Measurements from ENCODE around the gene MATR3.
"Not testable (repeated sequence)": the region's sequence is repeated elsewhere in the genome, so short reads cannot be mapped to it uniquely, and the experiment has no call there.

Gene MATR3

DNA sequence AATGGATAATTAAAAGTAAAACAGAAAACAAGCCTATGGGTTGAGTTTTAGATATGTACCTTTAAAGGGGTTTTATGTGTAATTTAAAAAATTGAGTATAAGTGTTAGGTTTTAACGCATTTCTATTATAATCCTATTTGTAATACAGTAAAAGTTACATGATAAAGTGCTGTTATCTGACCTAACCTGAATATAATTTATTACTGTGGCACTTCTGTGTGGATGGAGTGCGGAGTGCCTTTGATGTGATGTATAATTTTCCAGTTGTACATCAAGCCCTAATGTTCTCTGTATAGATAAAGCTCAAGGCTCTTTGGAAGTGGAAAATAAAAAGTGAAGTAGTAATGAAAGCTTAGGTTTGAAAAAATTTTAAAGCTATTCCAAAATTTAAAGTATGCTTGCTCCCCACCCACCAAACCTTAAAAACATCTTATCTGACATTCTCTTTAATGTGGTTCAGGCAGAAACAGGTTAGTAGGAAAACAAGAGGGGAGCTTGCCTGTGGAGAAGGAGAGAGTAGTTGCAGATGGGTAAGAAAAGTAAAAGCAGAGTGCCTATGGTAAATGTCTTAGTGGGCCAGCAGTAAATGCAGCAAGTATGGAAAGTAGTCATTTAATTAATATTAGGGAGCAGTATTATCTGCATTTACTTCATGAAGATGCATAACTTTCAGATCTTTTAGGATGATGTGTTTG is 4.0 kb downstream of the MATR3 start:
- no peak for DNase-seq (ENCODE audit: low read depth)

DNA sequence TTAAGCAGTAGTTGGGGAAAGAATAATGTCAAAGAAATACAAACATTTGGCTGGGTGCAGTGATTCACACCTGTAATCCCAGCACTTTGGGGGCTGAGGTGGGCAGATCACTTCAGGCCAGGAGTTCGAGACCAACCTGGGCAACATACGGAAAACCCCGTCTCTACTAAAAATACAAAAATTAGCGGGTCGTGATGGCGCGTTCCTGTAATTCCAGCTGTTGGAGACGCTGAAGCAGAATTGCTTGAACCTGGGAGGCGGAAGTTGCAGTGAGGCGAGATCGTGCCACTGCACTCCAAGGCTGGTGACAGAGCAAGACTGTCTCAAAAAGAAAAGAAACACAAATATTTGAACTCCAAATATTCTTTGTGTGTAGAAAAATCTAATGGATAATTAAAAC is 4.7 kb downstream of the MATR3 start:
- DNase-seq (ENCODE audit: low read depth), result no peak

DNA sequence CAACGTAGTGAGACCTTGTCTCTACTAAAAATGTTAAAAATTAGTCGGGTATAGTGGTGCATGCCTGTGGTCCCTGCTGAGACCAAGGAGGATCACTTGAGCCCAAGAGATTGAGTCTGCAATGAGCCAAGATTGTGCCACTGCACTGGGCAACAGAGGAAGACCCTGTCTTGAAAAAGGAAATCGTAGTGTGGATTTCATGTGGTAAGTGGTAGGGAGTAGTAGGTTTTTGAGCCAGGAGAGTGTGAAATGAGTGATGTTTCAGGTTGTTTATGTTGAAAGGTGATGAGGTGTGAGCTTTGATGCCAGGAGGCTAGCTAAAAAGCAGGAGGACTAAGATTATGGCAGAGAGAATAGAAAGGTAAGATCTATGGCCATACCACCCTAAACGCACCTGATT is 5.9 kb downstream of the MATR3 start:
- DNase-seq (ENCODE audit: low read depth), result no peak

DNA sequence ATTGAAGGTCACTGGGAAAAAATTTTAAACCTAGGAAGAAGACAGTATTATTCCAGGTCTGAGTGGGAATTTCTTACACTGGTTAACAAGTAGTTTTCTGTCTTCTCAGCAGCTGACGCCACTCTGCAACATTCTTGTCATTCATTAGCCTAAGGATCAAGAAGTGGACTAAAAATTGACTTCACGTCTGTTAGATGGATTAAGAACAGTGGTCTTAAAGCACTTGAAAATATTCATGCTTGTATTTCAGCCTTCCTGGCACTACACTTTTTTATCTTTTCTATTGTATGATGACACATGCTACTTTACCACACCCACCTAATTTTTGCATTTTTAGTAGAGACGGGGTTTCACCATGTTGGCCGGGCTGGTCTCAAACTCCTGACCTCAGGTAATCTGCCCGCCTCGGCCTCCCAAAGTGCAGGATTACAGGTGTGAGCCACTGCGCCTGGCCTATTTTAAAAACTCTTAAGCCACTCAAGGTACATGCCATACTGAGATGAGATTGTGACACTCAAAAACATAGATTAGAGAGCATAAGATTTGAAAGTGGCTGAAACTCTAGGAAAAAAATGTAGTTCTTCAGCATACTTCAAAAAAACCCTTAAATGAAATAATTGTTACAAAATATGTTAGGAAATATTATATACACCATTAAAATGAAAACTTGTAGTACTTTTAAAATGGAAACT is 8.4 kb downstream of the MATR3 start:
- DNase-seq (ENCODE audit: low read depth), result no peak

GRCh38 chr5:139304391-139305324 is 11.1 kb downstream of the MATR3 start:
- no peak for DNase-seq (ENCODE audit: low read depth)

- DNase-seq (ENCODE audit: low read depth), result no peak
Observed at GRCh38 chr5:139306197-139306596, 12.7 kb downstream of the MATR3 start.

- no peak for DNase-seq (ENCODE audit: low read depth)
Observed at GRCh38 chr5:139306628-139307379, 13.3 kb downstream of the MATR3 start.

DNA sequence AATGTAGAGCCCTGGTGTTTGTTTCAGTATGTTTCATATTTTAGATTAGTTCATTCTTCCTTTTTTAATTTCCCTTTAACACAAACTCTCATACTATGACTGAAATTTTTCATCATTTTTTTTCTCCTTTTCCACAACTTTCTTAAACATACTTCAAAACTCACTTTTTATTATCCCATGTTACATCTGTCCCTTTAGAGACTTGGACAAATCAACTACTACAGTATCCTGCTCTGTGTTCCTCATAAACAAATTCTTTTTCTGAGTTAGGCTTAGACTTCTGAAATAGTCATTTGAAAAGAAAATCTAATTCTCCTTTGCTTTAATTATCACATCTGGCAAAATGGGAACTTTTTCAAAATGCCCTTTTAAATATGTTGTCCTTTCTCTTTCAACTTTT is 15.3 kb downstream of the MATR3 start:
- DNase-seq (ENCODE audit: low read depth), result no peak

GRCh38 chr5:139310715-139311186 is 17.2 kb downstream of the MATR3 start:
- not testable (repeated sequence) for DNase-seq (ENCODE audit: low read depth)

DNA sequence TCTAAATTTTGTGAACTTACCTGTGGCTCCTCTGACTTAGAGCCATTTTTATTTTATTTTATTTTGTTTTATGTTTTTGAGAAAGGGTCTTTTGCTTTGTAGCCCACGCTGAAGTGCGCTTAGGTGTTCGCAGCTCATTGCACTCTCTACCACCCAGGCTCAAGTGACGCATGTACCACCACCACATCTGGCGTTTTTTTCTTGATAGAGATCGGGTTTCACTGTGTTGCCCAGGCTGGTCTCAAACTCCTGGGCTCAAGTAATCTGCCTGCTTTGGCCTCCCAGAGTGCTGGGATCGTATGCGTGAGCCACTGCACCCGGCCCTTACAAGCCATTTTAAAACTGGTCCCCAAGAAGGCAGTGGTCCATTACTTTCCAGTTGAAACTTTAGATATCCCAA is 18.5 kb downstream of the MATR3 start:
- DNase-seq (ENCODE audit: low read depth), result no peak

GRCh38 chr5:139314276-139314675 is 20.7 kb downstream of the MATR3 start:
- no peak for DNase-seq (ENCODE audit: low read depth)

DNA sequence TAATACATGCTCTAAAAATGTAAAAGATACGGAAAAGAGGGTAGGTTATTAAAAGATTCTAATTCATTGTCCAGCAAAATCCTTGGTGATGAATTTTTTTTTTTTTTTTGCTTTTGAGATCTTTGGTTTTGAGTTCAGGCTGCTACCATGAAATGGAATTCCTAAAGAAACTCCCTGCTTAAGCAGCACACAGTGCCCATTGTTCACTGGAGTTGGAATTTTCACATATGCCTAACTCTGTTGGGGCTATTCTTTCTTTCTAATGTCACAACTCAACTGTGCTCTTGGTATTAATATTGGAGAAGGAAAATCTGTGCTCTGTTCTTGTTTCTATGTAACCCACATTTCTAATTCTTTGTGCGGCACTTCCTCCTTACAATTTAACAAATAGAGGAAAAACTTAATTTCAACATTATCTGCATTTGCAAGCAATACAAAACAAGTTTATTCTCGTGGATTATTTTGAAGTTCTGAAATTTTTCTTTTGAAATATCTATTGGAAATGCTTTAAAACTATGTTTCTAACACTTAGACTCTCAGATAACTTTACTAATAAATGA is 21.6 kb downstream of the MATR3 start:
- no peak for DNase-seq (ENCODE audit: low read depth)

DNA sequence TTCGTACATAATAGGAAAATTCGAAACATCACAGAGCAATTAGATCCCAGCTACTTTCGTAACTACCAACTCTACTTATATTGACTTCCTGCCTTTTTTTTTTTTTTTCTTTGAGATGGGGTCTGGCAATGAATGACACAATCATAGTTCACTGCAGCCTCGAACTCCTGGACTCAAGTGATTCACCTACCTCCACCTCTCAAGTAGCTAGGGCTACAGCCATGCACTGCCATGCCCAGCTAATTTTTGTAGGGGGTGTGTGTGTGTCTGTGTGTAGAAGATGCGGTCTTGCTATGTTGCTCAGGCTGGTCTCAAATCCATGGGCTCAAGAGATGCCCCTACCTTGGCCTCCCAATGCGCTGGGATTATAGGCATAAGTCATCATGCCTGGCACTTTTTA is 42.3 kb downstream of the MATR3 start:
- DNase-seq (ENCODE audit: low read depth), result no peak

DNA sequence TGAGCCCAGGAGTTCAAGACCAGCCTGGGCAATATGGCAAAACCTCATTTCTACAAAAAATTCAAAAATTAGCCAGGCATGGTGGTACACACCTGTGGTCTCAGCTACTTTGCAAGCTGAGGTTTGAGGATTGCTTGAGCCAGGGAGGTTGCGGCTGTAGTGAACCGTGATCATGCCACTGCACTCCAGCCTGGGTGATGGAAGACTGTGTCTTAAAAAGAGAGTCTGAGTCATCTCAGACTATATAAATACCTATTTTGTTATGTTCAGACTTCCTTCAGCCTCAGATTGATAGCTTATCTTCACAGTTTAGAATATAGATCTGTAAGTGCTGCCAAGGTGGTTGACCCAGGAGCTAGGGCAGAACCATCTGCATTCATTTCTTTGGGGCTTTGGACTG is 46.5 kb downstream of the MATR3 start:
- no peak for DNase-seq (ENCODE audit: low read depth)

DNA sequence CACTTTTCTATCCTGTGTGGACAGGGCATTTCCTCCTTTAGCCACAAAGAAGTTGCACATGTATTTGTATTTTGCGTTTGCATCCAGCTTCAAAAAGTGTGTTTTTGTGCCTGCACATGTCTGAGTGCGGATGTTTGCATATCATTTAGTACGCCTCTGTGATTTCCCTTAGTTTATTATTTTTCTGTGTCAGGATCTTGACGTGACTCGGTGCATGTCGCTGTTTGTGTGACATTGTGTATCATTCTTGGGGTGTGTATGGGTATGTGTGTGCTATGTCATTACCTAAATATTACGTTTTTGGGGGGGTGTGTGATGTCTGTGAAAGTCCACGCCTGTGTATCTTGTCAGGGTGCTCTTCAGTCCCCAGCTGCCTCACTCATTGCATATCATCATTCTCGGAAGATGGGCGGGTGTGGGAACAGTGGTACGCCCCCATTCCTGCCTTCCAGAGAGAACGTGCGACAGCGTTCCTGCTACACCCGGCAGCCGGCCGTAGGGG is 47.7 kb downstream of the MATR3 start:
- DNase-seq (ENCODE audit: low read depth), result no peak

- DNase-seq (ENCODE audit: low read depth), result peak; percentile 96
Observed at GRCh38 chr5:139341689-139342422, 48.3 kb downstream of the MATR3 start, which contains the start of gene PAIP2. Gene PAIP2 (plus strand): TSS chr5:139341854. CDS start chr5:139363785, 21,931 bp downstream.

DNA sequence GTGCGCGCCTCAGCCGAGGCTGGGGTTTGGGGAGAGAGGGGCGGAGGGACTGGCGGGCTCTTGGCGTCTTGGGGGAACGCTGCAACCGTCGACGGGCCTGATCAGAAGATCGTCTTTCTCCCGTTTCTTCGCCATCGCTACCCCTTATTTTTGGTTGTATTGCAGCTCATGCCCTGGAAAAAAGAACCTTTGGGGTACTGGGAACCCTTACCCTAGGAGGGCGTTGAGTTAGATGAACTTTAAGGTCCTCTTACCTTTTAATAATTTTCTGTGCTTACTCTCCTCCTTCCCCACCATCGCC is 48.8 kb downstream of the MATR3 start:
- DNase-seq (ENCODE audit: low read depth), result peak; percentile 74

GRCh38 chr5:139343476-139343875 is 49.9 kb downstream of the MATR3 start:
- no peak for DNase-seq (ENCODE audit: low read depth)

DNA sequence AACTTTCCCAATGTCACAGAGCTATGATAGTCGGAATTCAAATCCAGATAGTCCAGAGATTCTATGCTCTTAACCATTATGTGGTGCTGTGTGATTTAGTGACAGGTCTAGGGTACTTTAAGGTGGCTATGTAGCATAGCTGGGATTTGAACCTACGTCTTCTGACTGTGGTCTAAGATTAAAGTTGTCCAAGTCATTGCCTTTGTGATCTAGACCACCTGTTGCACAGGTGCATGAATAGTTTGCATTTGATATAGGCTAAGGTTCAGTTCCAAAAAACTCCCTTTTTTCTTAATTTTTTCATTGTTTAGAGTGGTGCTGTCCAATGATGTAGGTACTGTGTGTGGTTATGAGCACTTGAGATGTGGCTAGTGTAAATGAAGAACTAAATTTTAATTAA is 50.6 kb downstream of the MATR3 start:
- DNase-seq (ENCODE audit: low read depth), result no peak

GRCh38 chr5:139345442-139345841 is 51.9 kb downstream of the MATR3 start:
- not testable (repeated sequence) for DNase-seq (ENCODE audit: low read depth)

DNA sequence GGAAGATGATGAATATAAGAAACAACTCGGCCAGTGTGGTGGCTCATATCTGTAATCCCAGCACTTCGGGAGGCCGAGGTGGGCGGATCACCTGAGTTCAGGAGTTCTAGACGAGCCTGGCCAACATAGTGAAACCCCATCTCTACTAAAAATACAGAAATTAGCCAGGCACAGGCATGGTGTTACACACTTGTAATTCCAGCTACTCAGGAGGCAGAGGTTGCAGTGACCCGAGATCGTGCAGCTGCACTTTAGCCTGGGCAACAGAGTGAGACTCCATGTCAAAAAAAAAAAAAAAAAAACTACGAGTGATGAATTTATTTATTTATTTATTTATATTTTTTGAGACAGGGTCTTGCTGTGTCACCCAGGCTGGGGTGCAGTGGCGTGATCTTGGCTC is 54.3 kb downstream of the MATR3 start:
- DNase-seq (ENCODE audit: low read depth), result not testable (repeated sequence)
